ENCODE measurements around the gene GSAP.

The GSAP gene

DNA sequence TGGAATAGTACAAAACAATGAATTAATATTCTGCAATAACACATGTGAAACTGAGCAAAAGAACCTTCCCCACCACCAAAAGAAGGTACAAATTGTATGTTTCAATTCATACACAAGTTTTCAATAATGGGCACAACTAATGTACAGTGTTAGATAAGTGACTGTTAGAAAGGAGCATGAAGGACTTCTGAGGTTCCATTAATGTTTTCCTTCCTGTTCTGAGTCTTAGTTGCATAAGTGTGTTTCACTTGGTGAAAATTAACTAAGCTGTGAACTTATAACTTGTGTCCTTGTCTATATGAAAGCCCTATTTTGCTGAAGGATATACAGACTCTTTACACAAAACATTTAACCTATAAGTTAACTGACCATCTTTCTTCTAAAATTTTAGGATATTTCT lies 8.2 kb downstream of the GSAP start:
- Histone ChIP-seq H3K9me3 (ENCODE audit: control insufficient read depth, low read length) (no peaks in the 10 kb centered on the region), H3K4me3 (ENCODE audit: low read length) (no peak overlapping the region), H3K9ac (ENCODE audit: low read length) (no peak overlapping the region), H3K36me3 (ENCODE audit: control insufficient read depth, insufficient read depth, low read length, severe bottlenecking) (no peaks in the 10 kb centered on the region), H3K4me1 (ENCODE audit: control insufficient read depth, insufficient read depth, low read length) (peaks cover 29% of the 10 kb centered on the region), H3K27me3 (replicated peaks; ENCODE audit: control insufficient read depth, insufficient read depth, low read length) (no peaks in the 10 kb centered on the region)
- no peak for DNase-seq (ENCODE audit: low read depth)

- Histone ChIP-seq H3K4me1 (ENCODE audit: control insufficient read depth, insufficient read depth, low read length) (peaks cover 29% of the 10 kb centered on the region), H3K4me3 (ENCODE audit: low read length) (no peak overlapping the region), H3K27me3 (replicated peaks; ENCODE audit: control insufficient read depth, insufficient read depth, low read length) (no peaks in the 10 kb centered on the region), H3K9me3 (ENCODE audit: control insufficient read depth, low read length) (no peaks in the 10 kb centered on the region), H3K36me3 (ENCODE audit: control insufficient read depth, insufficient read depth, low read length, severe bottlenecking) (no peaks in the 10 kb centered on the region), H3K9ac (ENCODE audit: low read length) (no peak overlapping the region)
- no peak for DNase-seq (ENCODE audit: low read depth)
These were observed 9.7 kb downstream of the GSAP start for GRCh38 chr7:77406421-77406820.

GRCh38 chr7:77404641-77405040 lies 11.5 kb downstream of the GSAP start:
- no peaks in the 10 kb centered on the region for H3K36me3 ChIP-seq (ENCODE audit: control insufficient read depth, insufficient read depth, low read length, severe bottlenecking)
- DNase-seq (ENCODE audit: low read depth): no peak
- no peak overlapping the region for H3K4me3 ChIP-seq (ENCODE audit: low read length)
- peaks cover 14% of the 10 kb centered on the region for H3K4me1 ChIP-seq (ENCODE audit: control insufficient read depth, insufficient read depth, low read length)
- H3K9me3 ChIP-seq (ENCODE audit: control insufficient read depth, low read length): no peaks in the 10 kb centered on the region
- no peaks in the 10 kb centered on the region for H3K27me3 ChIP-seq (replicated peaks; ENCODE audit: control insufficient read depth, insufficient read depth, low read length)
- H3K9ac ChIP-seq (ENCODE audit: low read length): no peak overlapping the region

GRCh38 chr7:77403957-77404356 lies 12.2 kb downstream of the GSAP start:
- no peaks in the 10 kb centered on the region for H3K9me3 ChIP-seq (ENCODE audit: control insufficient read depth, low read length)
- no peak overlapping the region for H3K4me3 ChIP-seq (ENCODE audit: low read length)
- H3K27me3 ChIP-seq (replicated peaks; ENCODE audit: control insufficient read depth, insufficient read depth, low read length): no peaks in the 10 kb centered on the region
- H3K36me3 ChIP-seq (ENCODE audit: control insufficient read depth, insufficient read depth, low read length, severe bottlenecking): no peaks in the 10 kb centered on the region
- no peak overlapping the region for H3K9ac ChIP-seq (ENCODE audit: low read length)
- DNase-seq (ENCODE audit: low read depth): no peak
- peaks cover 7% of the 10 kb centered on the region for H3K4me1 ChIP-seq (ENCODE audit: control insufficient read depth, insufficient read depth, low read length)

DNA sequence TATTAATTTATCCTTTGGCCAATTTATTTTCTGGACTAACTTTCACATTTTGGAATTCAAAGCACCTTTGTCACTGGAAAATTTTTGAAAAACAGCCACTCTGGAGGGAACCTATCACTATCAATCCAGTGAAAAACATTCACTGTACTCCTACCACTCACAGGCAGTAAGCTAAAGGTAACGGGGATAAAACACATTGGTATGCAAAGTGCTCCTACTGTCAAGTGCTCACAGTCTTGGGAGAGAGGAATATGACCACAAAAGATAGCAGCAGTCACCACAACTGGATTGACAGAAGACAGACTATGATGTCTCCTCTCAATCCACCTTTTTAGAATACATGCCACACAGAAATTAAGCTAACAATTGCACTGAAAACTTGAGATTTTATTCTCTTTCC lies 13.3 kb downstream of the GSAP start:
- Histone ChIP-seq H3K27me3 (replicated peaks; ENCODE audit: control insufficient read depth, insufficient read depth, low read length) (no peaks in the 10 kb centered on the region), H3K4me3 (ENCODE audit: low read length) (no peak overlapping the region), H3K4me1 (ENCODE audit: control insufficient read depth, insufficient read depth, low read length) (peaks cover 3% of the 10 kb centered on the region), H3K9ac (ENCODE audit: low read length) (no peak overlapping the region), H3K9me3 (ENCODE audit: control insufficient read depth, low read length) (no peaks in the 10 kb centered on the region), H3K36me3 (ENCODE audit: control insufficient read depth, insufficient read depth, low read length, severe bottlenecking) (no peaks in the 10 kb centered on the region)
- DNase-seq (ENCODE audit: low read depth): no peak

DNA sequence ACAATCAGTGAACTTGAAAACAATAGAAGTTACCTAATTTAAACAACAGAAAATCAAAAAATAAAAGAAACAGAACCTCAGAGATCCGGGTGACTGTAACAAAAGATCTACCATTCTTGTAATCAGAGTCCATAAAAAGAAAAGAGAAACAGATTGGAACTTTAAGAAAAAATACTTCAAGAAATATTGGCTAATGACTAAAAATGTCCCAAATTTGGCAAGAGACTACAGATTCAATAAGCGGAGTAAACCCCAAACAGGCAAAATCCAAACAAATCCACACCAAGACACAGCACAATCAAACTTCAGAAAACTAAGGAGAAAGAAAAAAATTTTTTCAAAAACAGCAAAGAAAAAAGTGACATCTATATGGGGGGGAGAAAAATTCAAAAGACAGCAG lies 15.1 kb downstream of the GSAP start:
- Histone ChIP-seq H3K4me1 (ENCODE audit: control insufficient read depth, insufficient read depth, low read length) (peaks cover 3% of the 10 kb centered on the region), H3K4me3 (ENCODE audit: low read length) (no peak overlapping the region), H3K9me3 (ENCODE audit: control insufficient read depth, low read length) (no peaks in the 10 kb centered on the region), H3K9ac (ENCODE audit: low read length) (no peak overlapping the region), H3K27me3 (replicated peaks; ENCODE audit: control insufficient read depth, insufficient read depth, low read length) (no peaks in the 10 kb centered on the region), H3K36me3 (ENCODE audit: control insufficient read depth, insufficient read depth, low read length, severe bottlenecking) (no peaks in the 10 kb centered on the region)
- no peak for DNase-seq (ENCODE audit: low read depth)

- Histone ChIP-seq H3K4me3 (ENCODE audit: low read length) (no peak overlapping the region), H3K9ac (ENCODE audit: low read length) (no peak overlapping the region), H3K9me3 (ENCODE audit: control insufficient read depth, low read length) (no peaks in the 10 kb centered on the region), H3K4me1 (ENCODE audit: control insufficient read depth, insufficient read depth, low read length) (peaks cover 11% of the 10 kb centered on the region), H3K27me3 (replicated peaks; ENCODE audit: control insufficient read depth, insufficient read depth, low read length) (no peaks in the 10 kb centered on the region), H3K36me3 (ENCODE audit: control insufficient read depth, insufficient read depth, low read length, severe bottlenecking) (no peaks in the 10 kb centered on the region)
- no peak for DNase-seq (ENCODE audit: low read depth)
These were observed 16.3 kb downstream of the GSAP start for GRCh38 chr7:77399816-77400215.

DNA sequence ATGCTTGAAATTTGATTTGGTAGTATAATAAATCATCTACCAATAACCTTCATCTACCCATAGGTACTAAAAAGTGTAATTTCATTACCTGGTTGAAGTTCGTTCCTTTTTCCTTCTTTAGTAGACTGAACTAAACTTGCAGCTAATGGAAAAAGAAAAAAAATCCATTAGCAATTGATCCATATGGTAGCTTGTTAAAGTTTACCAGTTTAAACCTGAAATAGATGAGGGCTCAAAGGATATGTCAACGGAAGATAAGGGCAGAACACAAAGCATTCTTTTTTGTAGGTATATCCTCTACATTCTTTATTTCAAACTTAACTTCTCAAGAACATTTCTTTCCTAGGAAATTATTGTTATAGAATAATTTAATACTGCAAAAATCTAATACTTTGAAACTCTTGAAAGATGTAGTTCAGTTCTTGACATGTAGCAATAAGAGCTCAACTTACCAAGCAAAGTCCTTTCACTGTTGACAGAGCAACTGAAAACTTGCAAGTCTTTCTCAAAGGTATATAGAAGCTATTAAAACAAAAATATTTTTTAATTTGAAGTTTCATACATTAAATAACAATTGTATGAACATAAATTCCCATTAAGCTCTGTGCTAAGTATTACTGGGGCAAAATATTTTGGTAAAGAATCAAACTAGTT lies 19.1 kb downstream of the GSAP start:
- no peaks in the 10 kb centered on the region for H3K27me3 ChIP-seq (replicated peaks; ENCODE audit: control insufficient read depth, insufficient read depth, low read length)
- DNase-seq (ENCODE audit: low read depth): no peak
- no peak overlapping the region for H3K9ac ChIP-seq (ENCODE audit: low read length)
- no peaks in the 10 kb centered on the region for H3K36me3 ChIP-seq (ENCODE audit: control insufficient read depth, insufficient read depth, low read length, severe bottlenecking)
- H3K9me3 ChIP-seq (ENCODE audit: control insufficient read depth, low read length): no peaks in the 10 kb centered on the region
- peaks cover 9% of the 10 kb centered on the region for H3K4me1 ChIP-seq (ENCODE audit: control insufficient read depth, insufficient read depth, low read length)
- no peak overlapping the region for H3K4me3 ChIP-seq (ENCODE audit: low read length)

DNA sequence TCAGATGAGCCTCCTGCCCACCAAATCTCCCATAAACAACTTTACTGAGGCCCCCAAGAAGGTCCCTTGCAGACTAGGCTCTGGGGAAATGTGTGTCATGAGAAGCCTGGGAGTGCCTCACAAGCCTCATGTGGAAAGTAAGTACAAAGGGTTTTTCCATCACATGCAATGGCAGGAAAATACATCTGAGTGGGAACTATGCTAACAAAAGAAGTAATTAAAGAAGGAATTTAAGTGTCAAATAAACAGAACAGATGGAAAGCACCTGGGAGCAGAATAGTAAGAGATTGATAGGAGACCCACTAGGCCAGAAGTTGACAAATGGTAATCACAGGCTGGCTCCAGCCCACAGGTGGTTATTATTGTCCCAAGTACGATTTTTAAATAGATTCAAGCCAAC lies 20.5 kb downstream of the GSAP start:
- H3K4me1 ChIP-seq (ENCODE audit: control insufficient read depth, insufficient read depth, low read length): peaks cover 9% of the 10 kb centered on the region
- H3K36me3 ChIP-seq (ENCODE audit: control insufficient read depth, insufficient read depth, low read length, severe bottlenecking): no peaks in the 10 kb centered on the region
- no peak overlapping the region for H3K4me3 ChIP-seq (ENCODE audit: low read length)
- H3K9me3 ChIP-seq (ENCODE audit: control insufficient read depth, low read length): no peaks in the 10 kb centered on the region
- DNase-seq (ENCODE audit: low read depth): no peak
- no peaks in the 10 kb centered on the region for H3K27me3 ChIP-seq (replicated peaks; ENCODE audit: control insufficient read depth, insufficient read depth, low read length)
- no peak overlapping the region for H3K9ac ChIP-seq (ENCODE audit: low read length)

- no peak for DNase-seq (ENCODE audit: low read depth)
- Histone ChIP-seq H3K9ac (ENCODE audit: low read length) (no peak overlapping the region), H3K36me3 (ENCODE audit: control insufficient read depth, insufficient read depth, low read length, severe bottlenecking) (no peaks in the 10 kb centered on the region), H3K27me3 (replicated peaks; ENCODE audit: control insufficient read depth, insufficient read depth, low read length) (no peaks in the 10 kb centered on the region), H3K4me1 (ENCODE audit: control insufficient read depth, insufficient read depth, low read length) (peaks cover 9% of the 10 kb centered on the region), H3K4me3 (ENCODE audit: low read length) (no peak overlapping the region), H3K9me3 (ENCODE audit: control insufficient read depth, low read length) (no peaks in the 10 kb centered on the region)
These were observed 22.2 kb downstream of the GSAP start for GRCh38 chr7:77393954-77394353.

GRCh38 chr7:77393261-77393660 lies 22.9 kb downstream of the GSAP start:
- Histone ChIP-seq H3K4me3 (ENCODE audit: low read length) (no peak overlapping the region), H3K36me3 (ENCODE audit: control insufficient read depth, insufficient read depth, low read length, severe bottlenecking) (no peaks in the 10 kb centered on the region), H3K4me1 (ENCODE audit: control insufficient read depth, insufficient read depth, low read length) (peaks cover 9% of the 10 kb centered on the region), H3K27me3 (replicated peaks; ENCODE audit: control insufficient read depth, insufficient read depth, low read length) (no peaks in the 10 kb centered on the region), H3K9me3 (ENCODE audit: control insufficient read depth, low read length) (no peaks in the 10 kb centered on the region), H3K9ac (ENCODE audit: low read length) (no peak overlapping the region)
- DNase-seq (ENCODE audit: low read depth): no peak

GRCh38 chr7:77391230-77391629 lies 24.9 kb downstream of the GSAP start:
- H3K4me3 ChIP-seq (ENCODE audit: low read length): no peak overlapping the region
- no peak overlapping the region for H3K9ac ChIP-seq (ENCODE audit: low read length)
- H3K27me3 ChIP-seq (replicated peaks; ENCODE audit: control insufficient read depth, insufficient read depth, low read length): no peaks in the 10 kb centered on the region
- H3K9me3 ChIP-seq (ENCODE audit: control insufficient read depth, low read length): no peaks in the 10 kb centered on the region
- H3K36me3 ChIP-seq (ENCODE audit: control insufficient read depth, insufficient read depth, low read length, severe bottlenecking): no peaks in the 10 kb centered on the region
- H3K4me1 ChIP-seq (ENCODE audit: control insufficient read depth, insufficient read depth, low read length): peaks cover 16% of the 10 kb centered on the region
- no peak for DNase-seq (ENCODE audit: low read depth)
